GOT3 (cell line): ENCODE measurements around the gene ADAM21.
"Not testable (repeated sequence)": the region's sequence is repeated elsewhere in the genome, so short reads cannot be mapped to it uniquely, and the experiment has no call there.

Experiments
- DNase-seq: peaks from one replicate; lab custom pipeline; 2025; ENCODE audit warnings: mixed read lengths; lab: John Stamatoyannopoulos, UW

ADAM21 gene

DNA sequence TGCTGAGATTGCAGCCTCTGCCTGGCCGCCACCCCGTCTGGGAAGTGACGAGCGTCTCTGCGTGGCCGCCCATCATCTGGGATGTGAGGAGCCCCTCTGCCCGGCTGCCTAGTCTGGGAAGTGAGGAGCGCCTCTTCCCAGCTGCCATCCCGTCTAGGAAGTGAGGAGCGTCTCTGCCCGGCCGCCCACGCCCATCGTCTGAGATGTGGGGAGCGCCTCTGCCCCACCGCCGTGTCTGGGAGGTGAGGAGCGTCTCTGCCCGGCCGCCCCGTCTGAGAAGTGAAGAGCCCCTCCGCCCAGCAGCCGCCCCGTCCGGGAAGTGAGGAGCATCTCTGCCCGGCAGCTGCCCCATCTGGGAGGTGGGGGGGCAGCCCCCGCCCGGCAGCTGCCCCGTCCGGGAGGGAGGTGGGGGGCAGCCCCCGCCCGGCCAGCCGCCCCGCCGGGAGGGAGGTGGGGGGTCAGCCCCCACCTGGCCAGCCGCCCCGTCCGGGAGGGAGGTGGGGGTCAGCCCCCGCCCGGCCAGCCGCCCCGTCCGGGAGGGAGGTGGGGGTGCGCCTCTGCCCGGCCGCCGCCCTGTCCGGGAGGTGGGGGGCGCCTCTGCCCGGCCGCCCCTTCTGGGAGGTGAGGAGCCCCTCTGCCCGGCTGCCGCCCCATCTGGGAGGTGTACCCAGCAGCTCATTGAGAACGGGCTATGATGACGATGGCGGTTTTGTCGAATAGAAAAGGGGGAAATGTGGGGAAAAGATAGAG, 25.6 kb downstream of the ADAM21 start:
- not testable (repeated sequence) for DNase-seq

DNA sequence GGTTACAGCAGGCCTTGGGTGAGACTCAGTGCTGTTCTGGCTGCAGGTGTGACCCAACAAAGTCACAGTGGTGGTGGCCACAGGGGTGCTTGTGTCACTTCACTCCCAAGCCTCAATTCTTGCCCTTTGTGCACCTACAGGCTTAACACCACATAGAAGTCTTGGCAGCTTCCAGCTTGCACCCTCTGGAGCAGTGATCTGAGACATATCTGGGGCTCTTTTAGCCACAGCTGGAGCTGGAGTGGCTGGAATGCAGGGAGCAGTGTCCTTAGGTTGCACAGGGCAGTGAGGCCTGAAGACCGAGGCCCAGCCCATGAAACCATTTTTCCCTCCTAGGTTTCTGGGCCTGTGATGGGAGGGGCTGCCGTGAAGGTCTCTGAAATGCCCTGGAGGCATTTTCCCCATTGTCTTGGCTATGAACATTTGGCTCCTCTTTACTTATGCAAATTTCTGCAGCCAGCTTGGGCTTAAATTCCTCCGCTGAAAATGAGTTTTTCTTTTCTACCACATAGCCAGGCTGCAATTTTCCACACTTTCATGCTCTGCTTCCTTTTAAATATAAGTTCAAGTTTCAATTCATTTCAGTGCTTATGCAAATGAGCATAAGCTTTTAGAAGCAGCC, 37.7 kb downstream of the ADAM21 start:
- no peak for DNase-seq

DNA sequence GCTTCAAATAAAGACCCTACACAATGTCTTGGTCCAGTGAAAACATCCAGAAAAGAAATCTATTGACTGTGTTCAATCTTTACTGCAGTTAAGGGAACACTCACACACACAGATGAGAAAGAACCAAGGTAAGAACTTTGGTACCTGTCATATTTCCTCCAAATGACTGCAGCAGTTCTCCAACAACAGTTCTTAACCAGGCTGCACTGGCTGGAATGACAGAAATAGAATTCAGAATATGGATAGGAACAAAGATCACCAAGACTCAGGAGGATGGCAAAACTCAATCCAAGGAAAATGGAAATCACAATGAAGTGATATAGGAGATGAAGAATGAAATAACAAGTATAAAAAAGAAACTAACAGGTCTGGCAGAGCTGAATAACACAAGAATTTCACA, 46.2 kb downstream of the ADAM21 start:
- DNase-seq: no peak
